Measurements from ENCODE around the gene CRELD1.
A peak's percentile ranks its signal among the peaks of the same experiment; 100 is the strongest.

The CRELD1 gene

DNA sequence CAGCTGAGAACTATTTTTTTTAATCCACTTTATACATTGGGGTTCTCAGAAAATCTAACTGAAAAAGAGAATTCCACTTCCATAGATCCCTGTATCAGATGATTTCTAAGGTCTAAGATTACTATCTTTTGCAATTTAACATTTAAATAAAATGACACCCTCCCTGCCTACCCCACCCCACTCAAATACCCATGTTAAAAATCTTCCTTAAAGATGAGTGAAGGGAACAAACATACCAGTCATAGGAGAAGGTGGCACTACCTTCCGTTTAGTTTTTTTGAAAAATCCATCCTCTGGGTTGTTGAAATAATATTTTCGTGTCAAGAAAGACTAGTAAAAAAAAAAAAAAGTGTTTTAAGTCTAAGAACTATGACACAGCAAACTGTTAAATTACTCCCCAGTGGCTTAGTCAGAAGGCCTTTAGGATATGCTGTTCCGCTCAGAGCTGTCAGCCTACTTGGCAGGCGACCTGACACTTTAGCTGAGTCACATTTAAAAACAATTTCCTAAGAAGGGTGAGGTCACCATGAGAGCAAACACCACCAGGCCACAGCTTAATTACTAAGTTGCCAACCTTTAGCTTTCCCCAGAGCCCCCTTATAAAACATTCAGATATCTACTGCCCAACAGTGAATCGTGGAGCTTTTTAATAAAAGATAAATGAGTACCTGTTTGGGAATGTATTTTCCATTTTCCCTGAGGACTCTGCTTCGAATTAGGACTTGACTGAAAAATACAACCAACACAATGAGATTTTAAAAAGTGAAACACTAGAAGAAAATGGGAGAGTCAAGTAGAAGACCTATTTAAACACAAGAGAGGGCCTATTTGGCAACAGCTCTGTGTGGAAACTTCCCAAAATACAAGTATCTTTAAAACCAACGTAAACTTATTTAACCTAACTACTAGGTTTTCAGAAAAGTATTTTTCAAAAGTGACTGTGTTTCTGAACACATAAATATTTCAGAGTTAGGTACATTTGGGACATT is 43.4 kb downstream of the CRELD1 start:
- DNase-seq (ENCODE audit: extremely low read depth, low read depth) = peak; percentile 79
- H3K4me3 ChIP-seq (replicated peaks; ENCODE audit: low read depth, low read length) = no peak overlapping the region
- TF ChIP-seq, protein P1, sequence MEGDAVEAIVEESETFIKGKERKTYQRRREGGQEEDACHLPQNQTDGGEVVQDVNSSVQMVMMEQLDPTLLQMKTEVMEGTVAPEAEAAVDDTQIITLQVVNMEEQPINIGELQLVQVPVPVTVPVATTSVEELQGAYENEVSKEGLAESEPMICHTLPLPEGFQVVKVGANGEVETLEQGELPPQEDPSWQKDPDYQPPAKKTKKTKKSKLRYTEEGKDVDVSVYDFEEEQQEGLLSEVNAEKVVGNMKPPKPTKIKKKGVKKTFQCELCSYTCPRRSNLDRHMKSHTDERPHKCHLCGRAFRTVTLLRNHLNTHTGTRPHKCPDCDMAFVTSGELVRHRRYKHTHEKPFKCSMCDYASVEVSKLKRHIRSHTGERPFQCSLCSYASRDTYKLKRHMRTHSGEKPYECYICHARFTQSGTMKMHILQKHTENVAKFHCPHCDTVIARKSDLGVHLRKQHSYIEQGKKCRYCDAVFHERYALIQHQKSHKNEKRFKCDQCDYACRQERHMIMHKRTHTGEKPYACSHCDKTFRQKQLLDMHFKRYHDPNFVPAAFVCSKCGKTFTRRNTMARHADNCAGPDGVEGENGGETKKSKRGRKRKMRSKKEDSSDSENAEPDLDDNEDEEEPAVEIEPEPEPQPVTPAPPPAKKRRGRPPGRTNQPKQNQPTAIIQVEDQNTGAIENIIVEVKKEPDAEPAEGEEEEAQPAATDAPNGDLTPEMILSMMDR (IDR thresholded peaks at IDR 0.05; ENCODE audit: low read depth, low read length, missing control alignments) = no peak

DNA sequence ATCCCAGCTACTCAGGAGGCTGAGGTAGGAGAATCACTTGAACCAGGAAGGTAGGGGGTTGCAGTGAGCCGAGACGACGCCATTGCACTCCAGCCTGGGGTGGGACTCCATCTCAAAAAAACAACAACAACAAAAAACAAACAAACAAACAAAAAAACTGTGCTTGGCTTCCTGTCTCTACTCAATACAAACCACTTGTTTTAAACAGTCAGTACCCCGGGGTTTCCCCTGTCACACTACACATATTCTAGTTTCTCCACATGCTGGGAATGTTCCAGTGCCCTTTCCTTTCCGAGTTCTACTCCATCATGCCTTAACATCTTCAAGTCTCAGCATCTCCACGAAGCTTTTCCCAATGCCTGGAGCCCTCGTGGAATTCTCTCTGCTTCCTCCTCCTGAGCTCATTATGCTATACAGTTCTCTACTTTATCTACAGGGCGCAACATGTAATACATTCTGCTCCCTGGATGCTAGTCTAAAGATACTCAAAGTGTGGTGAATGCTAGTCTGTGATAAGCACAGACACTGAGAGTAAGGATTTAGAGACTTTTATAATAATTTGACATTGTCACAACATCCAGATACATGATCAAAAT is 45.2 kb downstream of the CRELD1 start:
- no peak overlapping the region for H3K4me3 ChIP-seq (replicated peaks; ENCODE audit: low read depth, low read length)
- TF ChIP-seq, protein P1 (IDR thresholded peaks at IDR 0.05; ENCODE audit: low read depth, low read length, missing control alignments) = no peak
- no peak for DNase-seq (ENCODE audit: extremely low read depth, low read depth)

DNA sequence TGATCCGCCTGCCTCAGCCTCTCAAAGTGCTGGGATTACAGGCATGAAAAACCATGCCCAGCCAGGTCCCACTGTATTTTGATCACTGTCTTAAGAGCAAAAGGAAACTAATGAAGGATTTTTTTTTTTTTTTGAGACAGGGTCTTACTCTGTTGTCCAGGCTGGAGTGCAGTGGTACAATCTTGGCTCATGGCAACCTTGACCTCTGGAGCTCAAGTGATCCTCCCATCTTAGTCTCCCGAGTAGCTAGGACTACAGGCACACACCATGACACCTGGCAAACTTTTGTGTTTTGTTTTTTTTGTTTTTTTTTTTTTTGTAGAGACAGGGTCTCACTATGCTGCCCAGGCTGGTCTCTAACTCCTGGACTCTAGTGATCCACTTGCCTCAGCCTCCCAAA is 46.6 kb downstream of the CRELD1 start:
- DNase-seq (ENCODE audit: extremely low read depth, low read depth) = no peak
- no peak overlapping the region for H3K4me3 ChIP-seq (replicated peaks; ENCODE audit: low read depth, low read length)
- TF ChIP-seq, protein P1 (IDR thresholded peaks at IDR 0.05; ENCODE audit: low read depth, low read length, missing control alignments) = no peak

DNA sequence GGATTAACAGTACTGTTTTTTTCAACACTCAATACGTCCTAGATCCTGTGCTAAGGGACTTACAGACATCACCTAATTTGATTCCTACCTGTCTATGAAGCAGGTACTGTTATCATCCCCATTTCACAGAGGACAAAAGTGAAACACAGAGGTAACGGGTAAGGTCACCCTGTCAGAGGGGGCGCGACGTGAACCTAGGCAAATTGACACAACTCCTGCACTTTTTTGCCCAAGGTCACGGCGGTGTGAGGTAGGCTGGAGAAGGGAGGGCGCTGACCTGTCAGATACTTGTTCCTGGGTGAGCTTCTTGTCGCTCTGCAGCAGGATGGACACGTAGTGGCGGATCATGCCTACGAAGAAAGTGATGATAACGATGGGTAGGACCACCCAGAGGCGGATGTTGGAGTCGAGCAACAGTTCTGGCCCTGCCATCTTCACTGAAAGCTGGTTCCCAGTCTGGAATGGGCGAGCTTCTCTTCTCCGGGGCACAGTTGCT is 52.6 kb downstream of the CRELD1 start:
- H3K4me3 ChIP-seq (replicated peaks; ENCODE audit: low read depth, low read length) = peak overlapping the region; percentile 96
- TF ChIP-seq, protein P1 (IDR thresholded peaks at IDR 0.05; ENCODE audit: low read depth, low read length, missing control alignments) = no peak
- DNase-seq (ENCODE audit: extremely low read depth, low read depth) = no peak

DNA sequence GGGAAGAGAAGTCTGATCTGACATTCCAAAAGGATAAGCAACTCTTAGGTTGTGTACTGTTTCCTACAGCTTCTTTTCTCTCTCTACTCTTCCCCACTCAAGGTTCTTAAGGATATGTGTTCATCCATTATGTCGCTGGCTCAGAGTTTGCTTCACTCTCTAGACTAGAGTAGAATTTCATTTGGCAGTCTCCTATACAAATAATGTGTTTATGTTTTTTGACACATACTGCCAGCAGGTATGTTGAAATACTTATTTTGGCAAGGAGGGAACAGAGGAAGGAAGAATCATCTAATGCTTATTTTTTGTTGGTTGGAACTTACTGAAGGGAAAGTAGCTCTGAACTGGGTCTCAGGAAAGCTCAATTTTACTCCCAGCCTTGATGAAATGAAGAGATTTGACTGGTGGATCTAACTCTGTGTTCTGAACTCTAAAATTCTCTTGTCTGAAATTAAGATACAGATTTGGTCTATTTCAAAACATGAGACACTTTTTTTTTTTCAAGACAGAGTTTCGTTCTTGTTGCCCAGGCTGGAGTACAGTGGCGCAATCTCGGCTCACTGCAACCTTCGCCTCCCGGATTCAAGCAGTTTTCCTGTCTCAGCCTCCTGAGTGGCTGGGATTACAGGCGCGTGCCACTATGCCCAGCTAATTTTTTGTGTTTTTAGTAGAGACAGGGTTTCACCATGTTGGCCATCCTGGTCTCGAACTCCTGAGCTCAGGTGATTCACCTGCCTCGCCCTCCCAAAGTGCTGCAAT is 60.6 kb downstream of the CRELD1 start:
- no peak overlapping the region for H3K4me3 ChIP-seq (replicated peaks; ENCODE audit: low read depth, low read length)
- TF ChIP-seq, protein P1 (IDR thresholded peaks at IDR 0.05; ENCODE audit: low read depth, low read length, missing control alignments) = no peak
- DNase-seq (ENCODE audit: extremely low read depth, low read depth) = no peak

Data from HFF-Myc (cell line).